Endothelial cell of umbilical vein (primary cell): ENCODE measurements around the gene NDUFA1. TPM values are rescaled to one million over a fixed set of nuclear protein-coding genes. Genes with fewer than 3 reads are reported as not detected.
"Not testable (repeated sequence)": the region's sequence is repeated elsewhere in the genome, so short reads cannot be mapped to it uniquely, and the experiment has no call there.

ENCODE experiments used
- BruUV-seq: library from RNA; stranded (reverse); fragments of 400-500 nt; replicated peaks from 2 replicates; lab custom pipeline; 2021; lab: Mats Ljungman, UMichigan
- CTCF ChIA-PET: fragments of 300-600, 350-600 bp; sonication (Branson Sonifier 250); formaldehyde crosslinking; loops from one replicate; lab custom pipeline; 2021; ENCODE audit warnings: antibody characterized with exemption, inconsistent platforms; lab: Charles Lee
- POLR2A ChIA-PET: fragments of 300-600, 350-600 bp; sonication (Branson Sonifier 250); formaldehyde crosslinking; loops from one replicate; lab custom pipeline; 2021; ENCODE audit warnings: antibody characterized with exemption, inconsistent platforms; lab: Charles Lee
- DNase-seq: peaks from one replicate; pipeline ENCODE4 v3.0.0-alpha.2; 2011; ENCODE audit warnings: low read depth, low spot score
- FAIRE-seq: peaks from 2 replicates; lab custom pipeline; 2011; peaks lifted over from hg19 to GRCh38; lab: Jason Lieb, UNC
- H2AFZ ChIP-seq: 2 replicates; pipeline ENCODE4 v1.6.0; 2012; ENCODE audit warnings: low read depth, low read length, control low read depth, inconsistent platforms
- H3K27ac ChIP-seq: 2 replicates; pipeline ENCODE4 v1.5.1; 2011; ENCODE audit warnings: low read depth, mild to moderate bottlenecking, control low read depth, low read length, moderate library complexity; ENCODE audit not compliant: insufficient read depth
- H3K27me3 ChIP-seq, 2 experiments: 2 replicates each; pipeline versions ENCODE4 v1.6.0 to v1.6.1; 2011; ENCODE audit warnings: low read length in 2 of 2, mixed read lengths in 1 of 2; ENCODE audit not compliant: control insufficient read depth in 2 of 2, insufficient read depth in 2 of 2
- H3K36me3 ChIP-seq, 2 experiments: 2 replicates in 1 of 2; 3 replicates in 1 of 2; pipeline ENCODE4 v1.5.1; 2011; ENCODE audit warnings: low read length in 2 of 2, mild to moderate bottlenecking in 1 of 2, moderate library complexity in 1 of 2; ENCODE audit not compliant: control insufficient read depth in 2 of 2, insufficient read depth in 2 of 2; ENCODE audit errors: extremely low read depth in 1 of 2
- H3K4me1 ChIP-seq: 3 replicates; pipeline ENCODE4 v1.5.1; 2011; ENCODE audit warnings: mild to moderate bottlenecking, low read length; ENCODE audit not compliant: control insufficient read depth, insufficient read depth; ENCODE audit errors: extremely low read depth
- H3K4me2 ChIP-seq: 2 replicates; pipeline ENCODE4 v1.6.1; 2011; ENCODE audit warnings: low read length, control low read depth, mixed read lengths; ENCODE audit not compliant: insufficient read depth
- H3K4me3 ChIP-seq, 3 experiments: fragments of 200-600 bp in 1 of 3; sonication (generic), shearing (Covaris generic) in 1 of 3; replicated peaks in 1 of 3; 2 replicates each; pipeline ENCODE4 v1.5.1; 2011 to 2016; ENCODE audit warnings: control low read depth in 3 of 3, low read length in 3 of 3, mild to moderate bottlenecking in 2 of 3, inconsistent platforms in 1 of 3, low read depth in 1 of 3, moderate library complexity in 1 of 3; ENCODE audit not compliant: insufficient read depth in 1 of 3
- H3K79me2 ChIP-seq: 2 replicates; pipeline ENCODE4 v1.6.0; 2012; ENCODE audit warnings: low read length, inconsistent platforms; ENCODE audit not compliant: control insufficient read depth, insufficient read depth
- H3K9ac ChIP-seq: replicated peaks from 2 replicates; pipeline ENCODE3; 2011; ENCODE audit warnings: low read length, control low read depth; ENCODE audit not compliant: insufficient read depth; ENCODE audit errors: extremely low read depth
- H3K9me1 ChIP-seq: replicated peaks from 3 replicates; pipeline ENCODE4 v1.6.0; 2011; ENCODE audit warnings: mild to moderate bottlenecking, low read length; ENCODE audit not compliant: control insufficient read depth, insufficient read depth; ENCODE audit errors: extremely low read depth
- H3K9me3 ChIP-seq: replicated peaks from 2 replicates; pipeline ENCODE4 v1.5.1; 2012; ENCODE audit warnings: low read length, inconsistent platforms; ENCODE audit not compliant: control insufficient read depth, insufficient read depth
- H4K20me1 ChIP-seq: replicated peaks from 2 replicates; pipeline ENCODE3; 2011; ENCODE audit warnings: mild to moderate bottlenecking, low read length; ENCODE audit not compliant: control insufficient read depth, insufficient read depth; ENCODE audit errors: extremely low read depth
- CTCF ChIP-seq, 2 donors: IDR thresholded peaks; 1 replicate in 1 of 2; 2 replicates in 1 of 2; pipeline ENCODE4 v1.5.1; 2011; ENCODE audit warnings: low read length in 2 of 2, mild to moderate bottlenecking in 2 of 2, moderate library complexity in 2 of 2, control low read depth in 1 of 2, inconsistent platforms in 1 of 2, low read depth in 1 of 2; ENCODE audit not compliant: insufficient read depth in 1 of 2; ENCODE audit errors: extremely low read depth in 1 of 2
- EZH2 ChIP-seq: IDR thresholded peaks from 2 replicates; pipeline ENCODE4 v1.6.1; 2012; ENCODE audit warnings: borderline replicate concordance, low read depth, mild to moderate bottlenecking, moderate library complexity, low read length, inconsistent platforms; ENCODE audit not compliant: severe bottlenecking
- GATA2 ChIP-seq: IDR thresholded peaks from 2 replicates; pipeline ENCODE4 v1.7.0; 2011; ENCODE audit warnings: low read depth, mild to moderate bottlenecking, moderate library complexity, mixed read lengths, low read length; ENCODE audit not compliant: insufficient read length, insufficient read depth
- JUN ChIP-seq: IDR thresholded peaks from 2 replicates; pipeline ENCODE4 v1.6.1; 2011; ENCODE audit warnings: borderline replicate concordance, low read depth; ENCODE audit not compliant: insufficient read length, insufficient read depth
- MAX ChIP-seq: IDR thresholded peaks from 2 replicates; pipeline ENCODE4 v1.6.1; 2011; ENCODE audit not compliant: insufficient read depth, insufficient read length
- POLR2AphosphoS5 ChIP-seq: IDR thresholded peaks from 2 replicates; pipeline ENCODE4 v1.6.1; 2012; ENCODE audit warnings: low read depth, mild to moderate bottlenecking, control low read depth, low read length, moderate library complexity; ENCODE audit not compliant: insufficient read depth
- dilution Hi-C: fragments of 300-500 bp; cut with MboI; formaldehyde crosslinking; loops from one replicate; pipeline ENCODE4 v1.15.0; 2019; ENCODE audit warnings: low sequenced_read_pairs; ENCODE audit not compliant: extremely low pct_ligation_motif_present
- intact Hi-C: fragments of 100-400 bp; cut with micrococcal nuclease; formaldehyde crosslinking; loops from one replicate; pipeline ENCODE4 v1.10.0; 2022
- polyA plus RNA-seq, 4 experiments: library from polyadenylated mRNA; depleted of rRNA in 3 of 4; stranded (reverse) in 3 of 4; unstranded in 1 of 4; fragments of >200 nt; gene quantifications; 2 replicates each; pipeline versions ENCODE4 v1.2.1 to v1.2.3, GENCODE V29; 2011 to 2012; ENCODE audit warnings: missing spikeins in 1 of 4
- total RNA-seq: library from RNA; stranded (reverse); gene quantifications from 2 replicates; pipeline ENCODE4 v1.2.3, GENCODE V29; 2021

Gene NDUFA1
- total and polyA plus RNA-seq, 2 donors (not counting 3 experiments of a cell fraction or from before 2014, with no cell fraction given) = 89.9 to 93.4 TPM

- no peak overlapping the region for H3K9ac ChIP-seq
- H3K27me3 ChIP-seq = no peaks in the 10 kb centered on the region
- no peaks in the 10 kb centered on the region for H3K9me3 ChIP-seq
- ChIA-PET CTCF (interaction anchor here (0.7 to 1.4 kb wide), 14 partner anchors 8 to 424 kb away, joined by 3 to 9 read pairs (median 3); partner anchors contain the start of genes AKAP14, RPL39, SOWAHD and UPF3B), POLR2A (interaction anchor here (1.6 kb wide), 1 partner anchor 96 kb away, joined by 5 read pairs; the partner anchor contains the start of gene RPL39)
- no peaks in the 10 kb centered on the region for H3K9me1 ChIP-seq
- H3K4me1 ChIP-seq = no peaks in the 10 kb centered on the region
- dilution Hi-C loops = no loop called here
- H4K20me1 ChIP-seq = no peaks in the 10 kb centered on the region
- no TSS peak for BruUV-seq
- FAIRE-seq (peak; percentile 93), DNase-seq (peak; percentile 57)
- peak overlapping the region; percentile 92 for H2AFZ ChIP-seq
- peak overlapping the region; percentile 22 to 45 (median 35) for H3K4me3 ChIP-seq
- H3K36me3 ChIP-seq = no peaks in the 10 kb centered on the region
- intact Hi-C loops = loop anchor here (1.0 kb wide), 1 partner anchor 372 kb away; no protein-coding TSS in a partner anchor
- TF ChIP-seq JUN (no peak), MAX (no peak), POLR2AphosphoS5 (no peak), CTCF (IDR thresholded peaks at IDR 0.05; ENCODE audit: extremely low read depth in 1 of 2, insufficient read depth in 1 of 2, low read depth in 1 of 2, low read length in 2 of 2) (peak; percentile 55 to 76), EZH2 (no peak), GATA2 (no peak)
- no peak overlapping the region for H3K27ac ChIP-seq
- peak overlapping the region; percentile 35 for H3K4me2 ChIP-seq
- no peaks in the 10 kb centered on the region for H3K79me2 ChIP-seq
Measured at GRCh38 chrX:119887721-119888425, 16.2 kb downstream of the NDUFA1 start.

GRCh38 chrX:119890626-119891025 lies 19.0 kb downstream of the NDUFA1 start:
- DNase-seq, H3K27me3 ChIP-seq, CTCF ChIA-PET, intact Hi-C loops, H3K4me1 ChIP-seq, H3K79me2 ChIP-seq, H2AFZ ChIP-seq, POLR2A ChIA-PET, H3K9me1 ChIP-seq, H3K9ac ChIP-seq, H3K27ac ChIP-seq, H3K4me2 ChIP-seq, H4K20me1 ChIP-seq, H3K9me3 ChIP-seq, H3K36me3 ChIP-seq, BruUV-seq, H3K4me3 ChIP-seq, FAIRE-seq, dilution Hi-C loops: not testable (repeated sequence)
